ENCODE data around the gene DDX47.
A peak's percentile ranks its signal among the peaks of the same experiment; 100 is the strongest.
"Not testable (repeated sequence)": the region's sequence is repeated elsewhere in the genome, so short reads cannot be mapped to it uniquely, and the experiment has no call there.

DDX47 gene

DNA sequence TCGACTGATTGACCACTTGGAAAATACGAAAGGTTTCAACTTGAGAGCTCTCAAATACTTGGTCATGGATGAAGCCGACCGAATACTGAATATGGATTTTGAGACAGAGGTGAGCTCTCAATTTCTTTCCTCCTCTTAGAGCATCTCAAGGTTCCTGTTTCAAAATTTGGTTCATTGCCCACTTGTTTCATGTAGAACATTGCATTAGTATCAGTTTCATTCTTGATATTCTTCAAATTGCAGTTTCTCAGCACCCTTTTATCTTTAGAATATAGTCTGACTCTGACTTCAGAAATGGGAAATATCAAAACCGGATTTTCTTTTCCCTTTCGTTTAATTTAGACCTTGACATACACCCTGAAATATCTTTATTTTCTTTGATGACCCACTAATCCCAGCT, 8.8 kb downstream of the DDX47 start:
- DNase-seq (ENCODE audit: low read depth): no peak

DNA sequence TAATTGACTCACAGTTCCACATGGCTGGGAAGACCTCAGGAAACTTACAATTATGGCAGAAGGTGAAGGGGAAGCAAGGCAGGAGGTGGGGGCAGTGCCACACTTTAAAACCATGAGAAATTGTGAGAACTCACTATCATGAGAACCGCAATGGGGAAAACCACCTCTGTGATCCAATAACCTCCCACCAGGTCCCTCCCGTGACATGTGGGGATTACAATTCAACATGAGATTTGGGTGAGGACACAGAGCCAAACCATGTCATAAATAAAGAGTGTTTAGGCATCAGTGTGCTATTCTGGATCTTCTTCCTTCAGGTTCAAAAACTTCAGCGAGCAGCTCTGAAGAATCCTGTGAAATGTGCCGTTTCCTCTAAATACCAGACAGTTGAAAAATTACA, 9.7 kb downstream of the DDX47 start:
- no peak for DNase-seq (ENCODE audit: low read depth)

DNA sequence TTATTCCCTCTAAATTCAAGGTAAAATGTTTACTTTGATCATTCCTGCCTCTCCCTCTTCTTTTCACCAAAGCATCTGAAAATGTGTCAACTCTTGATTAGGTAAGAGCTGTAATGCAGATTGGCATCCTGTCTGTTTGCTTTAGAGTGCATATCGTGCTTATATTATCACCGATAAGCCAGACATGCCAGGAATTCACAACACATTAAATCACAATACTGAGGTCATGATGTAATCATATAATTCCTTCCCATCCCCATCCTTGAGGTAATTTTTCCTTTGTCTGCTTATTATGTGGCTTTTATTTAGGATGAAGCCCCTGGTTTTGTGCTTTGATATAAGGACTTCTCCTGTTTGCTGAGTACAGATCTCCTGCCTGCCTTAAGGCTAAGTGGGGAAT, 10.2 kb downstream of the DDX47 start:
- no peak for DNase-seq (ENCODE audit: low read depth)

DNA sequence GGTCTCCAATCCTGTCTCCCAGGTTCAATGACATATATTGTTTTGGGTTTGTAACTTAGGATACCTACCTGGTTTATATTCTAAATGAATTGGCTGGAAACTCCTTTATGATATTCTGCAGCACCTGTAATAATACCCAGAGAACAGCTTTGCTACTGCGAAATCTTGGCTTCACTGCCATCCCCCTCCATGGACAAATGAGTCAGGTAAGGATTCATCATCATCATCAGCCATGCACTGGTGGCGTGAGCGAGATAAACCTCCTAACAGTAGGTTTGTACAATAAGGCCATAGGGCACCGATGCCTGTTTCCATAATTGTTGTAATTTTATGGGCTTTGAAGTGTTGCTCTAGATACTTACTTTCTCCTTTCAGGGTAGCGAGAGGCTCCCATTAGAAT, 10.7 kb downstream of the DDX47 start:
- no peak for DNase-seq (ENCODE audit: low read depth)

DNA sequence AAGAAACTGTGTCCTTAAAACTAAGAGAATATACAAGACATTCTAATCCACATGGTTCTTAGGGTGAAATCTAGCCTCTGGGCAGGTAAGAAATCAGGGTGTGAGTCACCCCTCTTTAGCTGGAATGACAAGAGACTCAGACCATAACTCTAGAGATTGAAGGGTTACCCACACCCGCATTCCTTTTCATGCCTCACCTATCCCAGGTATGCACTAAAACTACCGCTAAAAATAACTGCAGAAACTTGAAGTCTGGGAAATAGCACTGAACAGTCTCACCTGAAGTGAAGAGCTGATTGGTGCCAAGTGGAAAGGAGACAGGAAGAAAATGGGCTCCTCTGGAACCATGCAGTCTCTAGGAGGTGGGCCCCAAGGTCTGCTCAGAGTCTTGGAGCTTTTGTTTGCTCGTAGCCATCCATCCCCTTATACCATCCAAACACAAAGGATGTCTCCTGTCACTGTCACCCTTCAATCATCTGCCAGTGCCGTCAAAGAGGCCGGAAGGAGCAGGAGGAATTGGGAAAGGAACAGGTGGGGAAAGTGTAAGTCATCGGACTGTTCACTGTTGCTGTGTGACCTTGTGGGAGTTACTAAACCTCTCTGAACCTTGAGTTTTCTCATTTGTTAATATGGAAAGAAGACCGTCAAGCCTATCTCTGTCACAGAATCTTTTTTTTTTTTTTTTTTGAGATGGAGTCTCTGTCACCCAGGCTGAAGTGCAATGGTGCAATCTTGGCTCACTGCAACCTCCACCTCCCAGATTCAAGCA, 22.4 kb downstream of the DDX47 start:
- no peak for DNase-seq (ENCODE audit: low read depth)

DNA sequence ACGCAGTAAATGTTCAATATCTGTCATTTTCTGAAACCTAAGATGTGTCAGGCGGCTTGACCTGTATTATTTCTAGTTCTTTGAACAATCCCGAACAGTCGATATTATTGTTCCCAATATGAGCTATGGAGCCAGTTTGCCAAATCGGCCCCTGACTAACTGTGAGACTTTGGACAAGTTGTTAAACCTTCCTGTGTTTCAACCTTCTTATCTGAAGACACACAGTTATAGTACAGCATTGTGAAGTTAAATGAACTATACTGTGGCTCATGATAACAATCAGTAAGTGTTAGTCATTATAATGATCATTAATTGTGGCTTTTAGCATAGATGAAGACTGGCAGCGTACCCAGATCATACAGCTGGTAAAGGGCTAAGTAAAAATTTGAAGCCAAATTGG, 23.4 kb downstream of the DDX47 start:
- no peak for DNase-seq (ENCODE audit: low read depth)

DNA sequence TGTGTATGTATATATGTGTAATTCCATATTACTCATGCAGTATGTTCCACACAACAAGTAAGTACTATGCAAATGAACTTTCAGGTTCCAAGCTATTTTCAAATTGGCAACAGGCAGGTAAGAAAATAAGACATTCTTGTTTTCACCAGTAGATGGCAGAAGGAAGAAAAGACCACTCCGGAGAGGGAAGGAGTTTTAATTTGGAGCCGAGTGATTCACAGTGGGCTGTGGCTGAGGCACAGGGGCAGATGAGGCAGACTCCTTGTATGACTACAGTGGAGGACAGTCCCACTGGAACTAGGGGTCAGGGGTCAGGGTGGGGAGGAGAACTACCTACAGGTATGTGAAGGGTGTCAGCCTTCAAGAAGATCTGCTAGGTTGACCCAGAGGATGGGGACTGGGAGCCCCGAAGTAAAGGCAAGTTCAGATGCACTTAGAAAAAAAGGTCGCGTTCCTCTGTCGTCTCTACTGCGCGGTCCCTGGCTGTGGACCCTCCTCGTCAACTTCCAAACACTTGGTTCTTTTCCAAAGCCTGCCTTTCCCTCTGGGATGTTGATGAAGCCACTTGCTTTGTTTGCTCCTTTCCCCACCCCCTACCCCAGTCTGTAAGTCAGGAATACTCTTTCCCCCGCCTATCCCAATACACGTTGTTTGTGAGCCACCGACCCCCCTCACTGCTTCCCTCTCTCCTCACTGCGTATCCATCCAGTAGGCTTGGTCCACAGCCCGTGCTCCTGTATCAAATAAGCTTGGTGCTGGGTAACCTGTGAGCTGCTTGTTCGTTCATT, 24.1 kb downstream of the DDX47 start:
- DNase-seq (ENCODE audit: low read depth): peak; percentile 81

DNA sequence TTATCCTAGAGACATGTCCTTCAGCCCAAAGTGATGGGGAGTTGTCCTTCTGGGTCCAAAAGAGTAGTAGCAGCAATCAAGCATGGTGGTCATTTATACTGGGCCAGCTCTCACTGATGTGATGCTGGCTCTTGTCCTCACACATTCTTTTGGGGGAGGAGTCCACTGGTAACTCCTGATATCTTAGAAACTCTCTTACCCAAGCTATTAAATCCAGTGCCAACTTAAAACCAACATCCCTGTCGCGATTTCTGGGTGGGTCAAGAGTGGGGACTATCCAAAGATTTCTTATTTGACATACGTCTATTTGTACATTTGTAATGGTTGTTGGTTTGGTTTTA, 24.6 kb downstream of the DDX47 start:
- no peak for DNase-seq (ENCODE audit: low read depth)

DNA sequence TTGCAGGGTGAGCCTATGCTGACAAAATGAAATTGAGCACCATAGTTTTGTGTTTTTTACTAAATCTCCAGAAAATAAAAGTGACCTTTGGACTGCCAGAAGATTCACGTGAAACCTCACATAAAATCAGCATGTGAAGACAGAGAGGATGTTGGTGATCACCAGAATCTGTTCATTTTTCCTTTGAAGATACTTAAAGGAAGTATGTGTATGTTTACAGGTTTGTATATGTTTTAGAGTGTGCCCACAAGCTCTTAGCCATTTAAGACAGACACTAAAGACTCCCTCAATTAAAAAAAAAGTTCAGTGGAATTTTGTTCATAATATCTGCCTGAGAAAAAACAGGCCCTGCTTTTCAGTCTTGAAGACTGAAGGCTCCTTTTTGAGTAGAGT, 25.9 kb downstream of the DDX47 start:
- no peak for DNase-seq (ENCODE audit: low read depth)

DNA sequence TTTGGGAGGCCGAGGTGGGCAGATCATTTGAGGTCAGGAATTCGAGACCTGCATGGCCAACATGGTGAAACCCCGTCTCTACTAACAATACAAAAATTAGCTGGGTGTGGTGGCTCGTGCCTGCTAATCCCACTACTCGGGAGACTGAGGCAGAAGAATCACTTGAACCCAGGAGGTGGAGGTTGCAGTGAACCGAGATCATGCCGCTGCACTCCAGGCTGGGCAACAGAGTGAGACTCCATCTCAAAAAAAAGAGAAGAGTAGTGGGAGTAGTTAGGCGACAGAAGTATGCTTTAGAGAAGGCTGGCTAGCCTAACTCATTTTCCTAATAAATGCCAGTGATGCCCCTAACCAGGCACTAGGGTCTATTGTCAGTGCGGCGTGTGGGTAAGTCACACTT, 26.3 kb downstream of the DDX47 start:
- not testable (repeated sequence) for DNase-seq (ENCODE audit: low read depth)

DNA sequence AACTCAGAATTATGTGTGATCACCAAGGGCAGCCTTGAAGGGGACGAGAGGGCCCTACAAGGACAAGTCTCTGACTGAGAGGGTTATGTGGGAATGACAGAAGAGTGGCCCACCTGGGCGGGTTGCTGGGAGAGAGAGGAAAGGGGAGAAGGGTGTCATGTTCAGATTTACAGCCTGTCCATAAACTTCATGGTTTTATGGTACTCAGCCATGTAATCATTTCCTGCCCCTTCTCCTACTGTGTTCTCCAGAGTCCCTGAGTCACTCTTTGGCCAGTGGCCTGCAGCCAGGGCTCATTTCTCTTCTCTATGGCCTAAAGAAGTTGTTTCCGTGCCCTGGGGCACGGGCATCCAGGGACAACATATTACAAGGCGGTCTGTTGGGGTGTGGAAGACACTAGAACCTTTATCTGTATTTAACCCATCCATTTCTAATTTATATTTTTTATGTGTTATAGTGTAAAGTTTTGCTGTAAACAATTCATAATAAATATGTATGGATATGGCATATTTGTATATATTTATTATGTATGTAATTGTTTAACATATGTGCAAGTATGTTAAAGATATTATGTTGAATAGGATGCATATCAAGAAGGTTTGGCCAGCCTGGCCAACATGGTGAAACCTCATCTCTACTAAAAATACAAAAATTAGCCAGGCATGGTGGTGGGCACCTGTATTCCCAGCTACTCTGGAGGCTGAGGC, 26.9 kb downstream of the DDX47 start:
- DNase-seq (ENCODE audit: low read depth): peak; percentile 88

DNA sequence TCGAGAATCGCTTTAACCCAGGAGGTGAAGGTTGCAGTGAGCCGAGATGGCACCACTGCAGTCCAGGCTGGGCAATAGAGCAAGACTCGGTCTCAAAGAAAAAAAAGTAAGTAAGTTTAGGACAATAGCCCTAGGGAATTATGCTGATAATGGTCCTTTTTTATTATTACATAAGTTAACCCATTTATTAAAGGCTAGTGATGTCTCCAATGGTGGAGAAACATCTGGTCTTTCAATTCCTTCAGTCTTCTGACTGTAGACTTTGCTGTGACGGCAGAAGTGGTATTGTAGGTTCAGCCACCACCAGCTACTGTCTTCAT, 27.4 kb downstream of the DDX47 start:
- DNase-seq (ENCODE audit: low read depth): no peak

DNA sequence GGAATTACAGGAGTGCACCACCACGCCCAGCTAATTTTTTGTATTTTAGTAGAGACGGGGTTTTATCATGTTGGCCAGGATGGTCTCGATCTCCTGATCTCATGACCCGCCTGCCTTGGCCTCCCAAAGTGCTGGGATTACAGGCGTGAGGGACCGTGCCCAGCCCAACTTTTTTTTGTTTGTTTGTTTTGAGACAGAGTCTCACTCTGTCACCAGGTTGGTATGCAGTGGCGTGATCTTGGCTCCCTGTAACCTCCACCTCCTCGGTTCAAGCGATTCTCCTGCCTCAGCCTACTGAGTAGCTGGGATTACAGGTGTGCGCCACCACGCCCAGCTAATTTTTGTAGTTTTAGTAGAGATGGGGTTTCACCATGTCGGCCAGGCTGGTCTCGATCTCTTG, 28.3 kb downstream of the DDX47 start:
- not testable (repeated sequence) for DNase-seq (ENCODE audit: low read depth)

DNA sequence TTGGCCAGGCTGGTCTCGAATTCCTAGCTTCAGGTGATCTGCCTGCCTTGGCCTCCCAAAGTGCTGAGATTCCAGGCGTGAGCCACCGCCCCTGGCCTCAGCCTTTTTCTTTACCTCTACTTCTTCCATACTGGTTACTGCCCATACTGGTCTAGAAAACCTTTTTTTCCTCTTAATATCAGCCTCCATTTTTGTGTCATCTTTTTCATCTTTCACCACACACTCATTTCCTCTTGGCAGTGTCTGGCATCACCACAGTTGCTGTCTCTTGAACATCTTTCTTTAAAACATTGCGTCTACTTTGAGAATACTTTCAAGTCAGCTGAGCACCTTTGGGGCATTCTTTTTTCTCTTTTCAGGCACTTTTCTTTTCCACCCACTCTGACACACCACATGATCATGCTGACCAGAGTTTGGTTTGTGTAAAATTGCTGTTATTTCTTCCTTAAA, 32.7 kb downstream of the DDX47 start:
- no peak for DNase-seq (ENCODE audit: low read depth)

DNA sequence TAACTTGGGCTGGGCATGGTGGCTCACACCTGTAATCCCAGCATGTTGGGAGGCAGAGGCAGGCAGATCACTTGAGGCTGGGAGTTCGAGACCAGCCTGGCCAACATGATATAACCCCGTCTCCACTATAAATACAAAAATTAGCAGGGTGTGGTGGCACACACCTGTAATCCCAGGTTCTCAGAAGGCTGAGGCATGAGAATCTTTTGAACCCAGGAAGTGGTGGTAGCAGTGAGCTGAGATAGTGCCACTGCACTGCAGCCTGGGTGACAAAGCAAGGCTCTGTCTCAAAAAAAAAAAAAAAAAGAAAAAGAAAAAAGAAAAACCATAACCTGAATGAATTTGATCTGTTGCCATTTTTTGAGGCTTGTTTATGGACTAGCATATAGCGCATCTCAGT, 33.6 kb downstream of the DDX47 start:
- DNase-seq (ENCODE audit: low read depth): not testable (repeated sequence)

DNA sequence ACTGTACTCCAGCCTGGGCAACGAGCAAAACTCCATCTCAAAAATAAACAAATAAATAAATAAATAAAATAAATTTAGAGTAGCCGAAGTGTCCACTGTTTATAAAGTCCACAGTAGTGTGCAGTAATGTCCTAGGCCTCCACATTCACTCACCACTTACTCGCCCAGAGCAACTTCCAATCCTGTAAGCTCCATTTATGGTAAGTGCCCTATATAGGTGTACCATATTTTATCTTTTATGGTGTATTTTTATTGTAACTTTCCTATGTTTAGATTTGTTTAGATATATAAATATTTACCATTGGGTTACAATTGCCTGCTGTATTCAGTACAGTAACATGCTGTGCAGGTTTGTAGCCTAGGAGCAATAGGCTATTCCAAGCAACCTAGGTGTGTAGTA, 40.3 kb downstream of the DDX47 start:
- DNase-seq (ENCODE audit: low read depth): no peak

DNA sequence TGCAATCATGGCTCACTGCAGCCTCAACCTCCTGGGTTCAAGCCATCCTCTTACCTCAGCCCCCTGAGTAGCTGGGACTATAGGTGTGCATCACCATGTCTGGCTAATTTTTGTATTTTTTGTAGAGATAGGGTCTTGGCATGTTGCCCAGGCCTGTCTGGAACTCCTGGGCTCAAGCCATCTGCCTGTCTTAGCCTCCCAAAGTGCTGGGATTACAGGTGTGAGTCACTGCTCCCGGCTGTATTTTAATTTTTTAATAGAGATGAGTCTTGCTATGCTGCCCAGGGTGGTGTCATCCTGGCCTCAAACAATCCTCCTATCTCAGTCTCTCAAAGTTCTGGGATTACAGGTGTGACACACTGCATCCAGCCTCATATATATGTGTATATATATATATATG, 46.5 kb downstream of the DDX47 start:
- no peak for DNase-seq (ENCODE audit: low read depth)

DNA sequence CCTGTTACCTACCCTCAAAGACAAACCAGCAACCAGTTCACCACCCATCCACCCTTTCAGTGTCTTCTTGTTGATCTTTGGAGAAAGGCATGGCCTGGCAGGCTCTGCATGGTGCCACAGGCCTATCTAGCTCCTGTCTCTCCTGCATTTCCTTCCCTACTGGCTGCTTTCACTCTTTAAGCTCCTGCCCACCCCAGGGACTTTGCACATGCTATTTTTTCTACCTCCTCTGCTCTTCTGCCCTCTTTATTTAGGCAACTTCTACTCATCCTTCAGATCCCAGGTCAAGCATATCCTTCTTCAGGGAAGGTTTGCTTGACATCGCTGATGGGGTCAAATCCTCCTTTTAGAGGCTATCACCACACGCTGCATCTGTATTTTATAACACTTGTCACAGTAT, 51.1 kb downstream of the DDX47 start:
- DNase-seq (ENCODE audit: low read depth): no peak

DNA sequence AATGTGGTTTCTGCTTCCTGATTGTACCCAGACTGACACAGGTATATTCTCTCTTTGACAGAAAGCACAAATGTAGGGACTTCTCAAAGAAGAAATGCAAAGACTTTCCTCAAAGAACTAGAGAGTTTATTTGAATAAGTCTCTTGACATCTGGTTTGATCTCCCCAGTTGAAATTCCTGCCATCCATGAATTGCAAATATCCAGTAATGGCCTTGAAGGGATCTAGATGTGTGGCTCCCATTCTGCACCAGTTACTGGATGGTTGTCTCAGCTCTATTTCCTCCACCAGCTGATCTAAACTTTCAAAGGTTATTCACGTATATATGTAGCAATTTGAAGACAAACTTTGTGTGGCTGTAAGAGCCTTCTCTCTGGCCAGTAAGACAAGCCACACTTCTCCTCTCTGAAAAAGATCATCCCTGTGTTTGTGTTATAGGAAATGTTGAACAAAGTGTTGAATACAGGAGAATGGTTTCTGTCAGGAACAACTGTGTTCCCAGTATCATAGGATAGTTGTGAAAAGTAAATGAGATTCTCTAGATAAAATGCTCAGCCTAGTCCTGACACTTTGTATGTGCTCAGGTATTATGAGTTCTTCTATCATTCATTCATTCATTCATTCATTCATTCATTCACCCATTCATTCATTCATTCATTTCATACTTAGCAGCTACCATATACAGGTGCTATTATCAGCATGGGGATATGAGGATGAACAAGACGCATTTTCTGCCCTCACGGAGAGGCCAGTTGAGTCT, 55.5 kb downstream of the DDX47 start:
- no peak for DNase-seq (ENCODE audit: low read depth)

DNA sequence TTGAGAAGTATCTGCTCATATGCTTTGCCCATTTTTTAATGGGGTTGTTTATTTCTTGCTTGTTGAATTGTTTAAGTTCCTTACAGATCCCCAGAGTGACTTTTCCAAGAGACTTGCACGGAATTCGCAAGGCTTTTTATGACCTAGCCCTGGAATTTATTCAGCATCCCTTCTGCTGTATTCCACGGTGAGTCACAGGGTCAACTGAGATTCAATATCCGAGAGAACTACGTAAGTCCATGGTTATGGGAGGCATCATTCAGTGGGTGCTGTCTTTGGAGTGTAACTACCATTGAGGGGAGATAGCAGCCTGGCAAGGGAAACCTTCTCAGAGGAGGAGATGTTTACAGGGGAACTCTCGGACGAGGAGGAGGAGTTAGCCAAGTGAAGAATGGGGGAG, 57.3 kb downstream of the DDX47 start:
- peak; percentile 89 for DNase-seq (ENCODE audit: low read depth)

DNA sequence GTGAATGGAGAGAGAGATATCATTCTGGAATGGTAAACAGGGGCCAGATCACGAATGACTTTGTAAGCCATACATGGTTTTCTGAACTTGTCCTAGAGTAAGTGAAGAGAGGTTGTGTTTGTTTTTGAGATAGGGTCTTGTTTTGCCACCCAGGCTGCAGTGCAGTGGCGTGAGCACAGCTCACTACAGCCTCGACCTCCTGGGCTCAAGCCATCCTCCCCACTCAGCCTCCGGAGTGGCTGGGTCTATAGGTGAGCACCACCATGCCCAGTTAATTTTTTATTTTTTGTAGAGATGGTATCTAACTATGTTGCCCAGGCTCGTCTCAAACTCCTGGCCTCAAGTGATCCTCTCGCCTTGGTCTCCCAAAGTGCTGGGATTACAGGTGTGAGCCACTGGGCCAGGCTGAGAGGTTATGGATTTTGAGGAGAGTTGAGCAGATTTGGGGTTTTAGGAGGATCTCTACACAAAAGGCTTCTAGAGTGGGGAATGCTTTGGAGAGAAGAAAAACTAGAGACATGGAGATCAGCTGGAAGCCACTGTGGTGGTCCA, 58.5 kb downstream of the DDX47 start:
- DNase-seq (ENCODE audit: low read depth): no peak

Data from stromal cell of bone marrow (primary cell).